CD4-positive, alpha-beta T cell treated with Interleukin-15 for 4 hours (primary cell): ENCODE measurements around the gene ADAMTS2.

Experiments
- DNase-seq: peaks from one replicate; pipeline ENCODE4 v3.0.0-alpha.2; 2020; ENCODE audit warnings: low spot score

The ADAMTS2 gene

GRCh38 chr5:179232091-179232735 lies 113.0 kb downstream of the ADAMTS2 start:
- DNase-seq, result no peak

- no peak for DNase-seq
Observed at GRCh38 chr5:179231309-179231708, 114.0 kb downstream of the ADAMTS2 start.

GRCh38 chr5:179230061-179230461 lies 115.2 kb downstream of the ADAMTS2 start:
- DNase-seq, result no peak

GRCh38 chr5:179229331-179229831 lies 115.9 kb downstream of the ADAMTS2 start:
- DNase-seq, result no peak

GRCh38 chr5:179228341-179229121 lies 116.7 kb downstream of the ADAMTS2 start:
- DNase-seq, result no peak

- no peak for DNase-seq
Observed at GRCh38 chr5:179227580-179228311, 117.5 kb downstream of the ADAMTS2 start.

GRCh38 chr5:179227229-179227579 lies 118.1 kb downstream of the ADAMTS2 start:
- DNase-seq, result no peak

- no peak for DNase-seq
Observed at GRCh38 chr5:179226696-179227095, 118.6 kb downstream of the ADAMTS2 start.

- no peak for DNase-seq
Observed at GRCh38 chr5:179225387-179225786, 119.9 kb downstream of the ADAMTS2 start.

- no peak for DNase-seq
Observed at GRCh38 chr5:179224741-179225140, 120.5 kb downstream of the ADAMTS2 start.

GRCh38 chr5:179223961-179224360 lies 121.3 kb downstream of the ADAMTS2 start:
- no peak for DNase-seq

GRCh38 chr5:179223528-179223927 lies 121.7 kb downstream of the ADAMTS2 start:
- no peak for DNase-seq

GRCh38 chr5:179222246-179223017 lies 122.8 kb downstream of the ADAMTS2 start:
- DNase-seq, result no peak

GRCh38 chr5:179221877-179222220 lies 123.4 kb downstream of the ADAMTS2 start:
- no peak for DNase-seq

- no peak for DNase-seq
Observed at GRCh38 chr5:179221196-179221876, 123.9 kb downstream of the ADAMTS2 start.

- no peak for DNase-seq
Observed at GRCh38 chr5:179220716-179221115, 124.5 kb downstream of the ADAMTS2 start.

GRCh38 chr5:179219661-179220620 lies 125.3 kb downstream of the ADAMTS2 start:
- no peak for DNase-seq

GRCh38 chr5:179218943-179219330 lies 126.3 kb downstream of the ADAMTS2 start:
- no peak for DNase-seq

- DNase-seq, result no peak
Observed at GRCh38 chr5:179217956-179218942, 127.0 kb downstream of the ADAMTS2 start.
